ENCODE measurements around the gene GSPT1. TPM values are rescaled to one million over a fixed set of nuclear protein-coding genes. Genes with fewer than 3 reads are reported as not detected.

GSPT1 gene
- total RNA-seq, 1 donor from 2014 or later = 73.5 TPM

Other genes starting within 250 kb of the GSPT1 start
- gene SNN, start 247.5 kb downstream of the GSPT1 start, total RNA-seq = 55.0 TPM
- 55.7 TPM for gene TXNDC11, start 173.1 kb downstream of the GSPT1 start, total RNA-seq
- 47.1 TPM for gene ZC3H7A, start 118.7 kb downstream of the GSPT1 start, total RNA-seq
- 80.7 TPM for gene RSL1D1, start 64.4 kb downstream of the GSPT1 start, total RNA-seq
- gene NPIPB2, start 26.1 kb upstream of the GSPT1 start, total RNA-seq = 5.5 TPM
- gene TNFRSF17, start 49.3 kb upstream of the GSPT1 start, total RNA-seq = 0.46 TPM
- 31.6 TPM for gene SNX29, start 60.8 kb upstream of the GSPT1 start, total RNA-seq

All from mucosa of gallbladder (tissue), 1 donor.